ENCODE data around the gene PNMA8A.

Gene PNMA8A

GRCh38 chr19:46426506-46427162 is 44.7 kb downstream of the PNMA8A start:
- peak; percentile 85 for DNase-seq

DNA sequence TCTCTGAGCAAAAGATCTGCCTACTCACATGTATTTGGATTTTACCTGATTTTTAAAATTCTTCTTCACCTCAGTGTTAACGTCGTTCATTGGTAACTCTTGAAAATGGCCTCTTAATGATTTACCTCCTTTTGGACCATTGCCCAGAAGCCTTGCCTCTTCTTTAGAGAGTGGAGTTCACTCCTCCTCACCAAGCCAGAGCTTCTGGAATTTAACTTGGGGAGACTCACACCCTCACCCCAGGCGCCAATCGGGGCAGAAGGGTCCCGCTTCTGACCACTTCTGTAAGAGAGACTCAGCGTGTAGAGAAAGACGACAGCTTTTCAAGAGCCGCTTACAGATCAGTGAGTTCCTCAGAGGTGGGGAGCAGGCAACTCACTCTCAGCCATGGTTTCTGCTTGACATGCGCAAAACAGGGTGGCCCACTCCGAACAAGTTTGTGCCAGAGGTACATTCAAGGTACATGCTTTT is 45.3 kb downstream of the PNMA8A start:
- peak; percentile 54 for DNase-seq

DNA sequence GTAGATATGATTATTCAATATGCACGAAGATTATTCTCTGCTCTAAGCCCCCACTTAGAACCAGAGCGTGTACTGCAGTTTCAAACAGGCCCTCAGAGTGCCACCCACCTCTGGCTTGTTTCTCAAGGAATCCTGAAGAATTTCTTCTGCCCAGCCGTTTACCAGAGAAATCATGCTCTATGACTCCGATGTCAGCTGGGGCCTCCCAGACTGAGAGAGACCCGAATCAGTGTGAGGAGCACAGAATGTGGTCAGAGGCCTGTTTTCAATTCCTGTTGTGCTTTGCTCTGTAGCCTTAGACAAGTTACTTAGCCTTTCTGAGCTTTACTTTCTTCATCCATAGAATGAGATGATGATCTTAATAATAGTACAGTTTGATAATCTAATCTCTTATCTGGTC is 48.2 kb downstream of the PNMA8A start:
- DNase-seq: no peak

DNA sequence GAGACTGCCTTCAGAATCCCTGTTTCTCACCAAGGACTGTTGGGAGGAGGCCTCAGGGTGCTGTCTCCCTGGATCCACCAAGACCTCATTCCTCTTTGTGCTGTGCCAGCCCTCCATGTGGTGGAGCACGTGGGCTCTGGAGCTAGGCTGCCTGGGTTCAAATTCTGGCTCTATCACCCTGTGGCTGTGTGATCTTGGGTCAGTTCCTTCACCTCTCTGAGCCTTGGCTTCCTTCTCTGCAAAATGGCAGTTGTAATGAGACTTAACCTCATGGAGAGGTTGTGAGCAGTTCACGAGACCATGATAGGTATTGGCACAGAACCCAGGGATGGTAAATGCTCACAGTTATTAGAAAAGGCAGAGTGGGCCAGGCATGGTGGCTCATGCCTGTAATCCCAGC is 49.0 kb downstream of the PNMA8A start:
- no peak for DNase-seq

DNA sequence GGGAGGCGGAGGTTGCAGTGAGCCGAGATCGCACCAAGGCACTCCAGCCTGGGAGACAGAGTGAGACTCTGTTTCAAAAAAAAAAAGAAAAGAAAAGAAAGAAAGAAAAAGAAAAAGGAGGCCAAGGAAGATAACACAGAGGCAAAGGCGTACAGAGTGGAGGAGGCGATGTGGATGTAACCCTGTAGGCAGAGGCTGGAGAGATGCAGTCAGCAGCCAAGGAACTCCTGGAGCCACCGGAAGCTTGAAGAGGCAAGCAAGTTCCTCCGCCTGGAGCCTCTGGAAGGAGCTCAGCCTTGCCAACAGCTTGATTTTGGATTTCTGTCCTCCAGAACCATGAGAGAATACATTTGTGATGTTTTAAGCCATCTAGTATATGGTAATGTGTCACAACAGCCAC is 51.3 kb downstream of the PNMA8A start:
- DNase-seq: no peak
